HG02884 (cell line): ENCODE measurements around the gene RBM27.
"Not testable (repeated sequence)": the region's sequence is repeated elsewhere in the genome, so short reads cannot be mapped to it uniquely, and the experiment has no call there.

ENCODE experiments used
- ATAC-seq: cut with Tn5 transposase; IDR thresholded peaks from one replicate; pipeline ENCODE4 v1.9.1; 2021; ENCODE audit warnings: mild to moderate bottlenecking, moderate library complexity; ENCODE audit not compliant: unreplicated experiment

RBM27 gene

GRCh38 chr5:146205499-146206202 is 2.2 kb downstream of the RBM27 start:
- no peak for ATAC-seq

- no peak for ATAC-seq
Measured at GRCh38 chr5:146206257-146206656, 2.9 kb downstream of the RBM27 start.

- ATAC-seq: no peak
Measured at GRCh38 chr5:146208916-146209522, 5.6 kb downstream of the RBM27 start.

GRCh38 chr5:146209714-146210113 is 6.3 kb downstream of the RBM27 start:
- ATAC-seq: no peak

- ATAC-seq: not testable (repeated sequence)
Measured at GRCh38 chr5:146210810-146211209, 7.4 kb downstream of the RBM27 start.

- ATAC-seq: no peak
Measured at GRCh38 chr5:146213210-146213826, 9.9 kb downstream of the RBM27 start.

GRCh38 chr5:146214881-146215280 is 11.5 kb downstream of the RBM27 start:
- ATAC-seq: not testable (repeated sequence)

- ATAC-seq: no peak
Measured at GRCh38 chr5:146218168-146218567, 14.8 kb downstream of the RBM27 start.

- ATAC-seq: no peak
Measured at GRCh38 chr5:146219243-146219642, 15.8 kb downstream of the RBM27 start.

- ATAC-seq: no peak
Measured at GRCh38 chr5:146221234-146221633, 17.8 kb downstream of the RBM27 start.

- ATAC-seq: no peak
Measured at GRCh38 chr5:146222005-146222404, 18.6 kb downstream of the RBM27 start.

GRCh38 chr5:146223179-146223578 is 19.8 kb downstream of the RBM27 start:
- ATAC-seq: no peak

GRCh38 chr5:146229222-146229621 is 25.8 kb downstream of the RBM27 start:
- ATAC-seq: no peak

GRCh38 chr5:146232223-146232622 is 28.8 kb downstream of the RBM27 start:
- no peak for ATAC-seq

- ATAC-seq: no peak
Measured at GRCh38 chr5:146233441-146233840, 30.0 kb downstream of the RBM27 start.

GRCh38 chr5:146238973-146239372 is 35.6 kb downstream of the RBM27 start:
- ATAC-seq: peak; percentile 73

- no peak for ATAC-seq
Measured at GRCh38 chr5:146240951-146241350, 37.5 kb downstream of the RBM27 start.

- no peak for ATAC-seq
Measured at GRCh38 chr5:146243247-146243646, 39.8 kb downstream of the RBM27 start.

GRCh38 chr5:146248561-146248960 is 45.2 kb downstream of the RBM27 start:
- ATAC-seq: no peak

- no peak for ATAC-seq
Measured at GRCh38 chr5:146249801-146250200, 46.4 kb downstream of the RBM27 start.
